Measurements from ENCODE around the gene SP140L.
"Not testable (repeated sequence)": the region's sequence is repeated elsewhere in the genome, so short reads cannot be mapped to it uniquely, and the experiment has no call there.

DNA sequence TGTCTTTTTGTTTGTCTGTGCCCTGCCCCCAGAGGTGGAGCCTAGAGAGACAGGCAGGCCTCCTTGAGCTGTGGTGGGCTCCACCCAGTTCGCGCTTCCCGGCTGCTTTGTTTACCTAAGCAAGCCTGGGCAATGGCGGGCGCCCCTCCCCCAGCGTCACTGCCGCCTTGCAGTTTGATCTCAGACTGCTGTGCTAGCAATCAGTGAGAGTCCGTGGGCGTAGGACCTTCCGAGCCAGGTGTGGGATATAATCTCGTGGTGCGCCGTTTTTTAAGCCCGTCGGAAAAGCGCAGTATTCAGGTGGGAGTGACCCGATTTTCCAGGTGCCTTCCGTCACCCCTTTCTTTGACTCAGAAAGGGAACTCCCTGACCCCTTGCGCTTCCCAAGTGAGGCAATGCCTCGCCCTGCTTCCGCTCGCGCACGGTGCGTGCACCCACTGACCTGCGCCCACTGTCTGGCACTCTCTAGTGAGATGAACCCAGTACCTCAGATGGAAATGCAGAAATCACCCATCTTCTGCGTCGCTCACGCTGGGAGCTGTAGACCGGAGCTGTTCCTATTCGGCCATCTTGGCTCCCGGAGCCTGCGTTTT lies 15.0 kb downstream of the SP140L start:
- TF ChIP-seq, protein P1, sequence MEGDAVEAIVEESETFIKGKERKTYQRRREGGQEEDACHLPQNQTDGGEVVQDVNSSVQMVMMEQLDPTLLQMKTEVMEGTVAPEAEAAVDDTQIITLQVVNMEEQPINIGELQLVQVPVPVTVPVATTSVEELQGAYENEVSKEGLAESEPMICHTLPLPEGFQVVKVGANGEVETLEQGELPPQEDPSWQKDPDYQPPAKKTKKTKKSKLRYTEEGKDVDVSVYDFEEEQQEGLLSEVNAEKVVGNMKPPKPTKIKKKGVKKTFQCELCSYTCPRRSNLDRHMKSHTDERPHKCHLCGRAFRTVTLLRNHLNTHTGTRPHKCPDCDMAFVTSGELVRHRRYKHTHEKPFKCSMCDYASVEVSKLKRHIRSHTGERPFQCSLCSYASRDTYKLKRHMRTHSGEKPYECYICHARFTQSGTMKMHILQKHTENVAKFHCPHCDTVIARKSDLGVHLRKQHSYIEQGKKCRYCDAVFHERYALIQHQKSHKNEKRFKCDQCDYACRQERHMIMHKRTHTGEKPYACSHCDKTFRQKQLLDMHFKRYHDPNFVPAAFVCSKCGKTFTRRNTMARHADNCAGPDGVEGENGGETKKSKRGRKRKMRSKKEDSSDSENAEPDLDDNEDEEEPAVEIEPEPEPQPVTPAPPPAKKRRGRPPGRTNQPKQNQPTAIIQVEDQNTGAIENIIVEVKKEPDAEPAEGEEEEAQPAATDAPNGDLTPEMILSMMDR (IDR thresholded peaks at IDR 0.05; ENCODE audit: low read depth, low read length, poor library complexity, severe bottlenecking) = not testable (repeated sequence)
- not testable (repeated sequence) for TF ChIP-seq EZH2phosphoT487 (IDR thresholded peaks at IDR 0.05; ENCODE audit: borderline replicate concordance, low read length)
